Fibroblast of the conjunctiva (primary cell): Measurements from ENCODE around the gene CDC25A.

Experiments used
- DNase-seq: peaks from one replicate; pipeline ENCODE4 v3.0.0-alpha.2; 2010; ENCODE audit warnings: low read depth

Gene CDC25A

DNA sequence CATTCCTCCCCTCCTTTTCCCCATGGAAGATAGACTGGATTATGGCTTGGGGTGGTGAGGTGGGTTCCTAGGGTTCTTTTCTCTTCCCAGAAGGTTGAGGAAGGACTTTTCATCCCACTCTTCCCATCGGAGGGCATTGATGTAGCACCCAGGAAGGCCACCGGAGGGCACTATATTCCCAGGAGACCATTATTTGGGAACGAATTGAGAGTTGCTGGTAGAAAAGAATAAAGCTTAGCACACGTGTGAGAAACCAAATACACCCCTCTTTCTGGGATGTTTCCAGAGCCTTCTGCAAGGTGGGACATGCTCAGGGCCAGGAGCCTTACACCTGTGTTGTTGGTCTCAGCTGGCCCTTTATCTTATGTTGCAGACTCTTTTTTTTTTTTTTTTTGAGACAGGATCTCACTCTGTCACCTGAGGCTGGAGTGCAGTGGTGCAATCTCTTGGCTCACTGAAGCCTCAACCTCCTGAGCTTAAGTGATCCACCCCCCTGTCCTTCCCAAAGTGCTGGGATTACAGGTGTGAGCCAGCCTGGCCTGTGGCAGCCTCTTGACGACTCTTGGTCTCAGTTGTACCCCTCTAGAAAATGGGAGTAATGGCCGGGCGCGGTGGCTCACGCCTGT is 6.3 kb upstream of the CDC25A start:
- peak; percentile 24 for DNase-seq

DNA sequence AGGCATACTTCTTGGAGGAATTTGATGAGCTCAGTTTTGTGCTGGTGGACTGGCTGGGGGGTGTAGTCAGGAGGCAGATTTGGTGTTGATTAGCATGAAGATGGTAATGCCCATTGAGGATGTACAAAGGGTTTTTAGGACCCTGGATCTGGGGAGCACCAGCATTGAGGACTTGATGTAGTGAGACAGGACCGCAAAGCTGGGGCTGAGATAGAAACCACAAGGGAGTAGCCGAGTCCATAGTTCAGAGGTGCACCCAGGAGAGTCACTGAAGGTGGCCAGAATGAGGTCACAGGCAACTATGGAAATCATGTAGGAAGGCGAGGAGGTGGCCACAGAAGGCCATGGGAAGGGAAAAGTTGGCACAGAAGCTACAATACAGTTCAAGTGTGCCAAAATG is 2.7 kb upstream of the CDC25A start:
- no peak for DNase-seq

DNA sequence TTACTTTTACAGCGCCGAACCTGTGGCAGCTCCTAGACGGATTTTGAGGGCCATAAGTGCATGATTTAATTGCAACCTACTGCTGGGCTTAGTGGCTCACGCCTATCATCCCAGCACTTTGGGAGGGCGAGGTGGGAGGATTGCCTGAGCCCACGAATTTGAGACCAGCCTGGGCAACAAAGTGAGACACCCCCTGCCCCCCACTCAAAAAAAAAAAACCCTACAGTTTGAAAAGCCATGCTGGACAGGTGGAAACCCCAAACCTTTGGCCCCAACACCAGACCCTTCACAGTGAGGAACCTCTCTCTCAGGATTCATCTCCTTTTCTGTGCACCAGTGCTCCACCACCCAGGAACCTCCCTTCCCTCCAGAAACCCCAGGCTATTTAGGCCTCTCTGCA is 1.1 kb upstream of the CDC25A start:
- DNase-seq: no peak

DNA sequence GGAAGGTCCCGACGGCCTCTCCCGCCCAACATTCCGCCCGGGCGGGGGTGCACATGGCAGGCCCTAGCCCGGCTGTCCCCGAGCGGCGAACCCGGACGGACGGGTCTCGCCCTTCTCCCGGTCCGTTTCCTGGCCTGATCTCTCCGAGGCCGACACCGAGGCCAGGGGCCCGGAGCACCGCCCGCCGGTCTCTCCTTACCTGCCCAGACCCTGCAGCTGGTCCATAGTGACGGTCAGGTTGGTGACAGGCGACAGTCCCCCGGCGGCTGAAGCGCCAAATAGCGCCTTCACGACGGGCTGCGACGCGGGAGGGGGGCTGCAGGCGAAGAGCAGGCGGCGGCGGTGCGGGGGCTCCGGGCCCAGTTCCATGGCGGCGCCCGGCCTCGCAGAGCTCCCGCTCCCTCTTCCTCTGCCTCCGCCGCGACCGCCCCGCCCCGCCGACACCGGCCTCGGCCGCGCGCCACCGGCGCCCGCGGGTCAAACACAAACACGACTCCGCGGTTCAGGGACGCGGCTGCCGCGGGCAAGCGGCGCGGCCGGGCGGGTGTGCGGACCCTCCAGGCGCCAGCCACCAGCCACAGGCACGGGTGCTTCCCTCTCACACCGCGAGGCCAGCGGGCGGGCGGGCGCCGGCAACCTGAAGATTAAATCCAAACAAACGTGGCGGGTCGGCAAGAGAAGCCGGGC is 495 bp downstream of the CDC25A start:
- peak; percentile 49 for DNase-seq

DNA sequence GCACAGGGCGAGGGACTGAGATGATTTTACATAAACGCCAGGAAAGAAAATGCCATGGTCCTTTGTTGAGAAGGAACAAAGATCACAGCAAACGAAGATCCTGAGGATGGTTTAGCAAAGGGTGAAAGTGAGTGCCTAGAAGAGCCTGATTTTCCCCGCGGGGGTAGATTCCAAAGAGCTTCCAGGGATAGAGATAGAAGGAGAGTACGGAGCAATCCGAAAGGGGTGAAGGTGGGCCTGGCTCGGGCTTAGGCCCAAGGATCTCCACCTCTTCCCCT is 977 bp downstream of the CDC25A start:
- no peak for DNase-seq

DNA sequence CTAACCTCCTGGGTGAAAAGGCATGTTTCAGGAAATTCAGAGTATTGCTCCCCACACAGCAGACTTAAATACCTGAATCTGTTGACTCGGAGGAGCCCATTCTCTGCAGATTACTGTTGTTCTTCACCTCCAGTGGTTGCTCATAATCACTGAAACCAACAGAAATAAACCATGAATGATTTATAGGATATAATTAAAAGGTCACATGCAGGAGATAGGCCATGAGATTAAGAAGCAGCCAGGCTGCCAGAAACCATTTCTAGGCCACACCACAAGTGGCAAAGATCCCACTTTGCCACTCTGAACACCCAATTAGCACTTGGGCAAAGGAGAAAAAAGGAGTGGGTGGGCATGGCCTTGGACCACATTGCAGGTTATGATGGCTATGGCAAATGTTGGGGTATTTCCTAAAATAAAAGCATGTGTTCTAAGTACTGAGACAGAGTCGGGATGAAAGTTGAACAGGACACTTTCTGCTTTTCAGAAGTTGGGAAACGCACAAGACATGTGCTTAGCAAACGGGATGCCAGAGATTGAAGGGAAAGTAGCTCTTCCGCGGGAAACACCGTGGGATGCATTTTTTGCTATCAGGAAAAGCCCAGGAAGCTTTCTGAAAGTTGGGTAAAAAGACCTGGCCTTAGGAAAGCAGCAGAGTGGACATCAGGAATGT is 1.5 kb downstream of the CDC25A start:
- DNase-seq: no peak

DNA sequence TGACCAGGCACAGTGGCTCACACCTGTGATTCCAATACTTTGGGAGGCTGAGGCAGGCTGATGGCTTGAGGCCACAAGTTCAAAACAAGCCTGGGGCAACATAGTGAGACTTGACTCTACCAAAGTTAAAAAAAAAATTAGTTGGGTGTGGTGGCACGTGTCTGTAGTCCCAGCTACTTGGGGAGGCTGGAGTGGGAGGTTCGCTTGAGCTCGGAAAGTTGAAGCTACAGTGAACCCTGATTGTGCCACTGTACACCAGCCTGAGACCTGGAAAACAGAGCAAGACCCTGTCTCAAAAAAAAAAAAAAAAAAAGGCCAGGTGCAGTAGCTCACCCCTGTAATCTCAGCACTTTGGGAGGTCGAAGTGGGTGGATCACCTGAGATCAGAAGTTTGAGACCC is 3.1 kb downstream of the CDC25A start:
- DNase-seq: no peak

DNA sequence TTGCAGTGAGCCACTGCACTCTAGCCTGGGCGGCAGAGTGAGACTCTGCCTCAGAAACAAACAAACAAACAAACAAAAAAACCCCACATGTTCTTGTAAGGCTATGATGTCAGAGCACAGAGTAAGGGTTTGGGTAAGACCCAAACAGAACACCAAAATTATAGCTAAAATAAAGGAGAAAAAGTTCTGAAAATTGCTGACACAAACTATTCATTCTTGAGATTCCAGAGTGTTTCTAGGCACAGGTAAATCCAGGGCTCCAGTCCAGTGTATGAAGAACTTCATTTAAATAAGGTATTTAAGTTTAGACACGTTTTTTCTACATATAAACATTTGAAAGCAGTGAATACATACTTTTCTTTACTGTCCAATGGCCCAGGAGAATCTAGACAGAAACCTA is 3.9 kb downstream of the CDC25A start:
- no peak for DNase-seq

DNA sequence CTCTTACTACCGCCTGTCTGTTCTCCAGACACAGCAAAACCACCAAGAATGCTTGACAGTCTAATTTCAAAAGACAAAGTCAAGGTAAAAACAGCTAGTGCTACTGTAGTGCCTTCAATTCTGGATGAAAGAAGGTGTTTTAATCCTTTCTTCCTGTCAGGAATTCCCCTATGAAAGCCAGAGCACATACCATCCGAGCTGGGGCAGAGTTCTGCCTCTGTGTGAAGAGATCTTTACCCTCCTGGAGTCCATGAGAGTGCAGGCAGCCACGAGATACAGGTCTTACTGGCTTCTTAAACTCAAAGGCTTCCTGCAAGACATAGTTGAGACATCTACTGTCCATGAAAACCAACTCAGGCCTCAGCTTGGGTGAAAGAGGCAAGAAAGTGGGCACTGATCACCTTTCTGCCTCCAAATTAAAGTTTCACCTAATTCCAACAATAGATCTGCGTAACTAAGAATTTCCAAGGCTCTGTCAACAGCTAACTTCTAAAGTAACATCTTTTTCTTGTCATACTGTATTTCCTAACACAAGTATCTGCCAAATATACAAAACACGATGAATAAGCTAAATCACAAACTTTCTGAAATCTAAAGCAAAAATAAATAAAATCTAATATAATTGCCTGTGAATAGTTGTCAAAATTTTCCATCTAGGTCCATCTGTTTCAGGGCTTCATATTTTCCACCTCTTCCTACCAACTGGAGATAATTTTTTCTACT is 7.5 kb downstream of the CDC25A start:
- no peak for DNase-seq

DNA sequence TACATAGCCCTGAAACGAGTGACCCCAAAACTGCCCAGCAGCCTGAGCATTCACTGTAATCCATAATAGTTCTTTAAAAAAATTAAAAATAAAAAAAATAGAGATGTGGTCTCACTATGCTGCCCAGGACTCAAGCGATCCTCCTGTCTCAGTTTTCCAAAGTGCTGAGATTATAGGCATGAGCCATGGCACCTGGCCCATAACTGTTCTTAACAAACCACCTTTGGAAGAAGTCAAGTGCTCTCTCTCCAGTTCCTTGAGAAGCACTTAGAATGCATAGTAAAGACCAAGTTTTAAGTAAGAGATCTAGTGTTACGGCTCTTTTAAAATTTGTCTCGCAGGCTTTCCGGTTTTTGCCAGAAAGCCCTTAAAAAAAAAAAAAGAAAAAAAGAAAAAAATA is 8.2 kb downstream of the CDC25A start:
- DNase-seq: no peak

DNA sequence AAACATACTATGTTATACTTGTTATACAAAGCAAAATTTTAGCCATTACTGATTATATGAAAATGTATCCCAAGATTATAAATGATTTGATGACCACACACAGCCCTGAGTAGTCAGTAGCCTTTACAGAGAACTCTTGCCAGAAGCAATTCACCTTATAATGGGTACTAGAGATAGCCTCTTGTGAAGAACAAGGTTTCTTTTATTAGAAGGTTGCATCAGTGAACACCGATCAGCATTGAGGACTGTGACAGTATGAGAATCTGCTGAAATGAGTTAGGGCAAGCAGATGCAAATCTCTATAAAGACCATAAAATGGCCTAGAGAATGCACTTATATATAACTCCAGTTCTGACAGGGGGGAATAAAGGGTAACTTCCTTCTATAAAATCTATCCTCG is 10.1 kb downstream of the CDC25A start:
- no peak for DNase-seq

DNA sequence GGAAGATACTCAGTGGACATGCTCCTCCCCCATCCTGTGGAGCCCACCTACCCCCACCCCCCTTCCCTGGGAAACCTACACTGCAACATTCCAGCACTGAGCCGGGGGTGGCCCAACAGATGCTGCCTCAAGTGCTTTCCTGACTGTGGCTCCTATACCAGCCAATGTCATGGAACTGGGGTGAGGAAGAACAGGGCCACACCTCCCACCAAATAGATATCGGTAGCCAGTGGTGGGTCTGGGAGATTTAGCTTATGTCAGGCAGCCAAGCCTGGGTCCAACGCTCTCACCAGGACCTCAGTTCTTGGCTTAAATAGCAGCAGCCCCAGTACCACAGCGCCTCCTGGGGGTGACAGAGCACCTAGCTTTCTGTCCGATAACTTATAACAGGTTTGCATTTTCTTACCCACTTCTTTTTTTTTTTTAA is 30.3 kb downstream of the CDC25A start:
- DNase-seq: peak; percentile 54

DNA sequence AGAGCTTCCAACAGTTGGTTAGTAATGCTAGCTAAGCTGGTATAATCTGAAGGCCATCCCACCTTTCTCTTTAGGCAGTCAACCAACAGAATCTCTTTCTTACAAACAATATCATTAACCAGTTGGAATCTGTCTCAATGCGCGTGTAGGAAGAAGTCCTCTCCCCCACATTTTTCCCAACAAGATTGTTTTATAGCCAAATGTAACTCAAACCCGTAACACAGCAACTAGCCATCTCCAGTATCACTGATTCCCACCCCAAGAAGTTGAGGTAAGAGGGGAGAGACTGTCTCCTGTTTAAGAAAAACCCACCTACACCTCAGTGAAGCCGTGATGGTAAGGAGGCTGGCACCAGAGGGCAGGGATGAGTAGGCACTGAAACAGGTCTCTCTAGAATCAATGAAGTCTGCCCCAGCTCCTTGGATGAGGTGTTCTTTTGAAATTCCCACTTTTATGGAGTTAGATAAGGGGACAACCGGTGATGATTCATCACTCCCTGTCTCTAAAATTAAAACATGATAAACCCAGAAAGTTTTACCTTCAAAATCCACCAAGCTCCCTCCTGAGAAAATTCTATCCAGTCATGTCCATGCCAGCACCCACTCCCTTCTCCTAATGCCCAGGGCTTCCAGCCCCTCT is 30.9 kb downstream of the CDC25A start:
- no peak for DNase-seq

DNA sequence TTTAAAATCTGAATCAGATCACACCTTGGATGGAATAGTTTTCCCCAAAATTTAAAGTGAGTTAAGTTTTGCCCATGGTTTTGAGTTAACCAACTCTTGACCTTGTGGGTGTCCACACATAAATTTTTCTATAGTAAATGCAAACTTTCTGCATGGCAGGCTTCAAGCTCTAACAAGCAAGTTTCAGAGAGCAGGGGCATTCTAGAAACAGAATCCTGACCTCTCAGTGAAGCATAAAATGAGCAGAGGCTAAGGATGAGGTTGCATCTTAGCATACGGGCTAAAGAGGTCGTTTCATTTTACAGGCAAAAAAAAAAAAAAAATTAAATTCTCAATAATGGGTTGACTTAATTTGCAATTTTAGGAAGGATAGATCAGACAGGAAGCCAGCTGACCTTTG is 32.1 kb downstream of the CDC25A start:
- DNase-seq: no peak

DNA sequence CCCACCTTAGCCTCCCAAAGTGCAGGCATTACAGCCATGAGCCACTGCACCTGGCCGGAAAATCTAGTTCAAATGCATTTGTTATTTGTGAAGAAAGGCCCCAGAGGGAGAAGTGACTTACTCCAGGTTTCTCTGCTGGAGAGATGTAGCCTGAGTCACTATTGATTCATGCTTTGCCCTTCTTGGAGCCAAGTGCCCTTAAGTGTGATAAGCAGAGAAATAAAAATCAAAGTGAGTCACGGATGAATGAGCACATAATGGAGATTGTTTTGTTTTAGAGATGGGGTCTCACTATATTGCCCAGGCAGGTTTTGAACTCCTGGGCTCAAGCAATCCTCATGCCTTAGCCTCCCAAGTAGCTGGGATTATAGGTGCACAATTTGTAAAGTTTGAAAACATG is 33.1 kb downstream of the CDC25A start:
- DNase-seq: no peak

DNA sequence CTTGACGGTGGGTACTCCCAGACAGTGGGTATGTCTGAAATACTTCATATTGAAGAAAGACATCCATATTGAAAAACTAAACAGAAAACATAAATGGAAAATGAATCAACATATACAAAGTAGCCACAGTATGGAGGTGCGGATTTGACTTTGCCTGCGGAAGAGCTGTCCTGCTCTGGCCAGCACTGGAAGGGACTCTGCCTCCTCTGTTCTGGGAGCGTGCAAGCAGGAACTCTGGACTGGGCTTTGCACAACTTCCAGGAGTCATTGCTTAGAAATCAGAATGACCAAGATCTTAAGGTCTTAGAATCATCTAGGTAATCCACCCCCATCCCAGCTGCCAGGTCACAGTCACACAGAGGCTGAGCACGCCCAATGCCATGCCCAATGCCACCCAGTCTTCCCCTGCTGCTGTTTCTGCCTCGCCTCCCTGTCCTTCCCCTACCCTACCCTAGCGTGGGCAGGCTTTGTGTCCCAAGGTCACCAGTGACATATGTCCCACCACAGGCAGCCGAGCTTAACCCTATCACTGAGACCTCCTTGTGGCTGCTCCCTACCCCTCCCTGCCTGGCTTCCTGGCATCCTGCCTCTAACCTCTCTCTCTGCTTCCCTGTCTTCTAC is 36.3 kb downstream of the CDC25A start:
- DNase-seq: no peak

DNA sequence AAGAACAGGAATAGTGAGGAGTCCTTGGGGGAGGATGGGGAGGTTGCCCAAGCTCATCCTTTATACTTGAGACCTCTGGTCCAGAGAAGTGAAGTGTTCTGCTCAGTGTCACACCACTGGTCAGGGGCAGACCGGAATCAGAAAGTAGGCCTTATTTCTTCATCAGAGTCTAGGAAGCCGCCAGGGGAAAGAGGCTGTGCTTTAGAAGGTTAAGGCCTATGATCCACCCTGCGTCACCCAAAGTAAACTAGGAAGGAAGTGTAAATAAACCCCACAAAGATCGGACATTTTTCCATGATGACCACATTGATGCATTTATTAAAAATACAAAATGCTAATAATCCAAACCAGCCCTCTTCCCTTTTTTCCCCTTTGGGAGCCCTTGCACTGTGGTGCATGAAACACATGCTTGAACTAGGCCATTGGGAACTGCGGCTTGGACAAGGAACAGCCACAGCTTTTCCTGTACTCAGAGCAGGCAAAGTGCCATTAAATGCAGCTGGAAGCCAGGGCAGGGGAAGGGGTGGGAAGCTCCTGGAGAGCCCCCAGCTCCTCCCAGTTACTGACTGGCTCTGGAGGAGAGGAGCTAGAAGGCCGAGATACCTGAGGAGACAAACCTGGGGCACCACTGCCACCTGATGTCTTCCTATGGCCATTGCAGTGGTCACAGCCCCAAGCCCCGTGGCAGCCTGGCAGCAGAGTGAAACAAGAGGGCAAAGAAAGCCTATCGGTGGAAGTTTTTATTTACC is 37.0 kb downstream of the CDC25A start:
- DNase-seq: peak; percentile 76

DNA sequence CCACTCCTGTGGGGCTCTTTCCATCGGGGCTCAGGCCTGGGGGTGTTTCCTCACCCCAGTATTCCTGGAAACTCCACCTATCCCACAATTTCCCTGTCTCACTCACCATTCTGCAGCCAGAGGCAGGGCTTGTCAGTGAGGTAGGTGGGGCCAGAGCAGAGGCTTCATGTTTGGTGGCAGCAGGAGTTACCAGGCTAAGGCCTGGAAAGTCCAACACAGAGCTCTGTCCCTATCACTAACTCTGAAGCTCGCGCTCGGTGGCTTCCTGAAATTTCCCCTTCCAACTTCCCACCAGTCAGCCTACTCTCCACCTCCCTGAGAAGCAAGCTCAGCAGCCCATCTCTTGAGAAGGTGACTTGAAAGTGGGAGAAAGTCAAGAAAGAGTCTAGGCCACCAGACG is 44.2 kb downstream of the CDC25A start:
- no peak for DNase-seq

DNA sequence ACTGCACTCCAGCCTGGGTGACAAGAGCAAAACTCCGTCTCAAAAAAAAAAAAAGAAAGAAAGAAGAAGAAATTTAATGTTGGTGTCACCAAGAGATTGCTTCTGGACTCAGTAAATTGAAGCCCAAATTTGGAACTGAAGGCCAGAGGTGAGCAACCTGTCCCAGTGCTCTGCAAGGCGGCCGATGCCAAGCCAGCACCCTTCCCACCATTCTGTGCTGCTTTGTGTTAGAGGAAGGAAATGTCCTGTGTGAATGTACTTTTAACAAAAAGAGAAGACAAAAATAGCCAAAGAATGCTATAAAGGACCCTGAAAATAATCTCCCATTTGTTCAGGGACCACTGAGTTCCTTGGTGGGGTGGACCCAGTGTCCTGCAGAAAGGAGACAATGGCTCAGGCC is 44.6 kb downstream of the CDC25A start:
- DNase-seq: no peak

DNA sequence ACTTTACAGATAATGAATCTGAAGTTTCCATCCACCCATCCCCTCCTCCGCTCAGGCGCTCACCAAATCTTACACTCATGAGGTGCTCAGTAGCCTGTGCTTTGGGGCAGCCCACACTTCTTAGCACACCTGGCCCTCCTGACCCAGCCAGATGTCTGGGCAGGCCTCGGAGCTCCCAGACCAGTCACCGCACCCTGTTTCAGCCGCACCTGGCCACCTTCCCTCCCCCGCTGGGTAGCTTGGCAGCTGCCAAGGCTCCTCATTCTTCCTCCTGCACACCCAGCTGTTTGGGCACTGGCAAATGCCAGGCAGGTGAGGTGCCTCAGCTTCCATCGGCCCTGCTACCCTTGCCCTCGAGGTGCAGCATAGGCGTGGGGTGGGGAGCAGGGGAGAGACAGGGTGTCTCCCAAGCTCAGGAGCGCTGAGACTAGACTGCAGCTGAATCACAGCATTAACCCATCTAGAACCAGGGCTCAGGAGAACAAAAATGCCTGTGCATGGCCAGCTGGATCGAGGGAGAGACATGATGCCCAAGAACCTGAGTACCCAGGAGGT is 45.8 kb downstream of the CDC25A start:
- DNase-seq: no peak

DNA sequence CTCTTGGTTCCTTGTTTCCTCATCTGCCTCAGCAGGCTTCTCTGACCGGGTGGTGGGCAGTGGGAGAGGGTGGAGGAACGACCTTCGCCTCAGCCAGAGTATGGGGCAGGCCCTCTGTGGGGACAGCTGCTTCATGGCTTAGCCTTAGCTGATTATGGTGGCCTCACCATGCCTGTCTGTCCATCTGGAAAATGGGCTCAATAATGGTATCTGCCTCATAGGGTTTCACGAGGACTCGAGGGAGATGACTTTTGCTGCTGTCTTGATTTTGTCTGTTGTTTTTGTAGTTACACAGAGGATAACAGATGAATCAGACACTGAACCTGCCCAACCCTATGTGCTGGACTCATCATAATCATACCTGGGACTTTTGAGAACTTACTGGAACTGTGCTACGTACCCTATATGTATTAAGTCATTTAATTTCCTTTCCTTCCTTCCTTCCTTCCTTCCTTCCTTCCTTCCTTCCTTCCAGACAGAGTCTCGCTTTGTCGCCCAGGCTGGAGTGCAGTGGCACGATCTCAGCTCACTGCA is 46.5 kb downstream of the CDC25A start:
- no peak for DNase-seq
